GM19035 (cell line): Measurements from ENCODE around the gene ZNF106.

ENCODE experiments used
- ATAC-seq: cut with Tn5 transposase; IDR thresholded peaks from one replicate; pipeline ENCODE4 v1.9.1; 2021; ENCODE audit not compliant: unreplicated experiment

Gene ZNF106

DNA sequence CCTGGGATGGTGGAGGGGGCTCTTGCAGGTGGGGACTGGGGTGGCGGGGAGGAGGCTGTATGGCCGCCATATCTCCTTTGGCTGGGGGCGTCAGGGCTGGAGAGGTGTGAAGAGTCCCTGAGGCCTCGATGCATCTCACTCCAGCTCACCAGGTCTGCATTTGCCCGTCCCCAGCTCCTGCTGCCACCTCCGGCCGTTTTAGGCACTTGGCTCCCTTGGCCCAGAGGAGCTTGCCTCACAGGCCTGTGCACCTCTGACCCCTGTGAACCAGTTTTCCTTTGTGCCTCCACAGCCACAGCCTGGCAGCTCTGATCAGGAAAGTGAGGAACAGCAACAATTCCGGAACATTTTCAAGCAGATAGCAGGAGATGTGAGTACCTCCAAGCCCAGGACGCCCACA is 81.9 kb downstream of the ZNF106 start:
- no peak for ATAC-seq

DNA sequence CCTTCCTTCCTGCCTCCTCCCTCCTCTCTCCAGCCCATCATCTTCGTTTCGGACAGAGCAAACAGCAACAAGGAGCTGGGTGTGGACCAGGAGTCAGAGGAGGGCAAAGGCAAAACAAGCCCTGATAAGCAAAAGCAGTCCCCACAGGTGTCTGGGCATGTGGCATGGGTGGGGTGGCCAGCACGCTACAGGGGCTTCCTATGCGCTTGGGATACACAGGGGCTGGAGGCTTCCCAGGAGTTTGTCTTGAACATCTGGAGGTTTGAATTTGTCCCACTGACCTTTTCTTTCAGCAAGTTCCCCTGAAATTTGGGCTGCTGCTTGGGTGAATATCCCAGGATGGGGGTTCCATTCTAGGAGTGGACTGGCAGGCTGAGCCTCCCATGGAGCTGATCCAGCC is 82.8 kb downstream of the ZNF106 start:
- no peak for ATAC-seq

DNA sequence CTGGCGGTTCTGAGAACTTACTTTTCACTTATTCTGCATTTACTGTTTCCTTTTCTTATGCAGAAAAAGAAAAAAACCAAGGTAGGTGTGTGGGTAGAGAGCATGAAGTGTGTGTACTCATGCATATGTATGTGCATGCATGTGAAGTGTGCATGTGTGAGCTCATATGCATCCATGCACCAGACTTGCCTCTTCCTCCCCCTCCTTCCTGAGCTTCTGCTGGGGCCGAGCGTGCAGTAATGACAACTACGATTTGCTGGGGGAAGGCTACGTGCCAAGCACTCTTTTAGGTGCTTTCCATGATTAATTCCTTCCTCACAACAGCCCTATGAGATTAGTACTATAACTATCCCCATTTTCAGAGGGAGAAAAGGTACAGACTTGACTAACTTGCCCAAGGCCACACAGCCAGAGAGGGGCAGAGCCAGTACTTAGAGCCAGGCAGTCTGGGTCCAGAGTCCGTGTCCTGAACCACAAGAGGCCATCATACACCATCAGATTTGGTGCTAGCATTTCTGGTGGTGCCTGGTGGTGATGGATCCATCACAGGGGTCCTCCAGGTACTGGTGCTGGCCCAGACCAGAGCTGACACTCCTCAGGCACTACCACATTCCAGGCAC is 85.0 kb downstream of the ZNF106 start:
- no peak for ATAC-seq

DNA sequence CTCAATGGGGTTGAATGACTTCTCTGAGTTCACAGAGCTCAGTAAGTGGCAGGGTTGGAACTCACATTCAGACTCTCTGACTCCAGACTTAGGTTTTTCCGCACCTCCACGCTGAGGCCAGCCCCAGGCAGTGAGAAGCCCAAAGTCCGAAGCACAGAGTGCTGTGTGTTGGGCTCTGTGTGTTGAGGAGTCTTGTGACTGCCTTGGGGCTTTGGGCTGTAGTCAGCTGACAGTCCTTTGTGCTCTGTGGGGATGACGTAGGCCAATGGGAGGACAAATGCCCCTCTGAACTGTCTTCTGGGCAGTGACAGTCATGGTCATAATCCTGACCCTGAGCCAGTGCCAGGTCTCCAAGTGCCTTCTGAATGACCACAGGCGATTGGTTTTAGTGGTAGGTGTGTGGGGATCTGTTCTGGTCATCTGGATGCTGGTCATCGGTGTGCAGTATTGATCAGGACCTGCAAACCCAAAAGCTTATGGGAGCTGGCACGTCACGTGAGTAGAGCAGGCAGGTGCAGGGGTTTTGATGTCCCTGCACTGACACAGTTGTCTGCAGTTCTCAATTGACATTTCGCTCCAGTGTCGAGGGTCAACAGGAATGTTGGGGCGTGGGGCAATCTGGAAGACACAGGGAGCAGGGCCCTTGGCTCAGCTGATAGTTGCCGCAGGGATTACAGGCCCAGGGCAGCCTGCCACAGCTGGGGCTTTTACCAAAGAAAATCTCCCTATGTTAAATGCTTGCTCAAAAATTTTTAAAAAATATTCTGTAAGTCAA is 86.3 kb downstream of the ZNF106 start:
- ATAC-seq: no peak

DNA sequence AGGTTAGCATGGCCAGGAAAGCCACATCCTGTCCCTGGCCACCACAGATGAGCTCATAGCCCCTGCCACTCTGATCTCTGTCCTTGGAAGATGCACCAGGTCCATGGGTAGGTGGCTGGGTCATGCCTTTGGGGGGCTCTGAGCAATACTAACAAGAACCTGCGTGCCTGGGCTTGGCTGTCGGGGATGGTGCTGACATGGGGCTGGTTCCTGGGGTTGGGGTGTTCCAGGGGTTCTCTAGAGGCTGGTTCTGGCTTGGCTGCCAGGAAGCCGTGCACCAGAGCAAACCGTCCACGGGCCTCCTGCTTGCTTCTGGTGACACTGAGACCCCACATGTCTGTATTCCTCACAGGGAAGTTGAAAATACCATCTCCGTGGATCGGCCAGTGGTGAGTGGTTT is 87.6 kb downstream of the ZNF106 start:
- no peak for ATAC-seq

DNA sequence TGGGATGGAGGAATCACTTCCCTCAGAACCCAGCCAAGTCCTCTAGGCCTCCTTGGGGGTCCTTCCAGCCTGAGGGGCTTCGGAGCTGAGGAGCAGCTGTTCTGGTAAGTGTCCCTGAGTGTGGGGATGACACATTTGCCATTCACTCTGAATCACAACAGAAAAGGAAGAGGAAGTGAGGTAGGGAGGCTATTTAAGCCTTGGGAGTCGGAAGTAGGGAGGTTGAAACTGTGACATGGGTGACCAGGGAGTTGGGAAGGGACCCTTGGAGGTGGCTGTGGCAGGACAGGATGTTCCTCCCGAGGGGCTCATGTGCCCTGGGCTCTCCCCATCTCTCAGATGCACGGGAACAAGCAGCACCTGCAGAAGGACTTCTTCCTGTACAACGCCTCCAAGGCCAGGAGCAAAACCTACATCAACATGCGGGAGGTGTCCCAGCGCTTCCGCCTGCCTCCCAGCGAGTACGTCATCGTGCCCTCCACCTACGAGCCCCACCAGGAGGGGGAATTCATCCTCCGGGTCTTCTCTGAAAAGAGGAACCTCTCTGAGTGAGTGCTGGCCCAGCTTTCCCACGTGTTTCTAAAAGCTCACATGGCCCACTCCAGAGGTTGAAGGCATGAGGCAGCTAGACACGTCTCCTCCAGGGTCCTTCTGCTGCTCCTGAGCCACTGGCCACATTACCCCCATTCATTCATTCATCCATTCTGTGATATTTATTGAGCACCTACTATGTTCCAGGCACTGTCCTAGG is 88.3 kb downstream of the ZNF106 start:
- ATAC-seq: no peak

DNA sequence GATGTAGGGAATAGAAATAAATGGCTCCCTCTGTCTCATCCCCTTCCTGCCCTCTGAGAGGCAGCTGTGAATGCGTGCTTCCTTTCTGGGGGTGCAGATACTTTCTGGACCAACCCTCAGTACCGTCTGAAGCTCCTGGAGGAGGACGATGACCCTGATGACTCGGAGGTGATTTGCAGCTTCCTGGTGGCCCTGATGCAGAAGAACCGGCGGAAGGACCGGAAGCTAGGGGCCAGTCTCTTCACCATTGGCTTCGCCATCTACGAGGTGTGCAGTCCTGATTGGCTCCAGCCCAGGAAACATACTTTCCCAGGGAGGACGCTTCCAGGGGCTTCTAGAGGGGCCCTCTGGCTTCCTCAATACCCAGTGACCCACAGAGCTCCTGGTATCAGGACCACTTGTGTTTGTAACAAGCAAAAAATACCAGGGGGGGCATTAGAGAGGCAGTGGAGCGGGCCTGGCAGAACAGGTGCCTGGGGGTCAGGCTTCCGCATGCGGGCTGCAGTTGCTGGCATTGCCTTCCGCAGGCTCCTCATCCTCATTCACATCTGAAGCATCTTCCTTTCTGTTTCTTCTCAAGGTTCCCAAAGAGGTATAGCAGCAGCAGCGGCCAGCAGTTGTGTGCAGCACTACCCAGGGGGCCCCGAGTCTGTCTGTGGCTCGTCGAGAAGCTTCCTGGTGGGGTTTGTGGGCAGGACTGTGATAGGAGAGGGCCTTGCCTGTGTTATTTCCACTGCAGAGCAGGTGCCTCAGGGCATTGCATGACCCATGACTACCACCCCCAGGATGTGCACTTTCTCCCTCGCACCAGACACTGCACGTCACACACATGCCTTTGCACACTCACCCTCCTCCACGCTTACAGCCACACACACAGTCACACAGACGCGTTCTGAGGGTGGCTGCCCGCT is 89.1 kb downstream of the ZNF106 start:
- no peak for ATAC-seq

DNA sequence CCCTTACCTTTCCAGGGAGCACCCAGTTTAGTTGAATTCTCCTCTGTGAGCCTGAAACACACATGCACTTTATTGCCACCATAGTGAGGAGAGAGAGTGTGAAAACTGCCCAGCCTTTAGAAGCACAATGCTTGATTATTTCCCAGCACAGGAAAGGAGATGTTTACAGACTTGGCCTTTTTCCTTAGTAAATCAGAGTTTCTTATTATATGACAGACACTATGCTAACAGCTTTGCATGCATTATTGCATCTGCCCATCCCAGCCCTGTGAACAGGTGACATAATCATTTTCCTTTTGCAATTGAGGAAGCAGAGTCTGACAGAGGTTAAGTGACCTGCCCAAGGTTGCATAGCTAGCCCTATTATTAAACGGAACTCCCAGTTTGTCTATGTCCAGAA is 95.1 kb downstream of the ZNF106 start:
- no peak for ATAC-seq

DNA sequence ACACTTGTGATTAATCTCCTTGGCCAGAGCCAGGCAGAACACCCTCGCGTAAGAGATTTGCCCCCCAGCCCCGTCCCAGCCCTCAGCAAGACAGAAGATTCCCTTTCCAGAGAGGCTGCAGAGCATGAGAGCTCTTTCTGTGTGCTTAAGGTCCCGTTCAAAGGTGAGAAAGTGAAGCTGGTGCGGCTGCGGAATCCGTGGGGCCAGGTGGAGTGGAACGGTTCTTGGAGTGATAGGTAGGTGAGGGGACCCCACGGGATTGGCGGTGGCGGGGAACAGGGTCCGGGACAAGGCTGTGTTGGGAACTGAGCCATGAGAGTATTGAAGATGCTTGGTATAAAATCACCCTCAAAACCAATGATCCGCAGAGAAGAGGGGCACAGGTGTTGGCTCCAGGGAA is 96.8 kb downstream of the ZNF106 start:
- no peak for ATAC-seq

DNA sequence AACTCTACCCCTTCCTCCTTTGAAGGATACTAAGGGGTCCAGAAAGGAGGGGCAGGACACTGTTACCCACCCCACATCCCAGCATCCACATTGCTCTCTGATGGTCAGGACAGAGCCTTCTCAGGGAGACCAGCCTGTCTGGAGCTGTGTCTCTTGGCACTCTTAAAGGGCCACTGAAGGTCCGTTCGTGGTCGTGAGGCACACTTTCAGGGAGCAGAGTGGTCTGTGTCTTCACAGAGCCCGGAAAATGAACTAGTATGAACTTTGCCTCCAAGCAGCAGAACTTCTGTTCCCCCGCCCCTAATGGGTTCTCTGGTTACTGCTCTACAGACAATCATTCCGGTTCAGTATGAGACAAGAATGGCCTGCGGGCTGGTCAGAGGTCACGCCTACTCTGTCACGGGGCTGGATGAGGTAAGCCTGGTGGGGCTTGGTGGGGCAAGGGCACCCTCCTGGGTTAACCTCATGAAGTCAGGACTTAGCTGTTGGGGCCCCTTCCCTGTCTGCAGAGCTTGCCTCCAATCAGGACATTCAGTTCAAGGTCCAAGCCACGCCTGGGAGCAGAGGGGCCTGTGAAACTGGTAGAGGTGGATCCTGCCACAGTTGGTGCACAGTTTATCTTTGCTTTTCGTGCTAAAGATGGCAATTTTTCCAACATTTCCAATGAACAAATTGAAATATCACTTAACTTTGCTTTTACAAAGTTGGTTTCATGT is 98.5 kb downstream of the ZNF106 start:
- no peak for ATAC-seq

DNA sequence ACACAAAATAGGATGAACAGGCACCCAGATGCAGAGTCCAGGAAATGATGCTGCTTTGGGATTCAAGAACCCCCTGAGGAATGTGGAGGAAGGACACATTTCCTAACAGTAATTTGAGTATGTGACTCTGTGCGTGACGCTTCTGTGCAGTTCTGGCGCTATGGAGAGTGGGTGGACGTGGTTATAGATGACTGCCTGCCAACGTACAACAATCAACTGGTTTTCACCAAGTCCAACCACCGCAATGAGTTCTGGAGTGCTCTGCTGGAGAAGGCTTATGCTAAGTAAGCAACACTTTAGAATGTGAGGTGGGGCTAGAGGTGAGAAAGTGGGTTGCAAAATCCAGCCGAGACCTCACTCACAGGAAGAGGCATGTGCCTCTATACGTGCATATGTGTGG is 103.3 kb downstream of the ZNF106 start:
- no peak for ATAC-seq

DNA sequence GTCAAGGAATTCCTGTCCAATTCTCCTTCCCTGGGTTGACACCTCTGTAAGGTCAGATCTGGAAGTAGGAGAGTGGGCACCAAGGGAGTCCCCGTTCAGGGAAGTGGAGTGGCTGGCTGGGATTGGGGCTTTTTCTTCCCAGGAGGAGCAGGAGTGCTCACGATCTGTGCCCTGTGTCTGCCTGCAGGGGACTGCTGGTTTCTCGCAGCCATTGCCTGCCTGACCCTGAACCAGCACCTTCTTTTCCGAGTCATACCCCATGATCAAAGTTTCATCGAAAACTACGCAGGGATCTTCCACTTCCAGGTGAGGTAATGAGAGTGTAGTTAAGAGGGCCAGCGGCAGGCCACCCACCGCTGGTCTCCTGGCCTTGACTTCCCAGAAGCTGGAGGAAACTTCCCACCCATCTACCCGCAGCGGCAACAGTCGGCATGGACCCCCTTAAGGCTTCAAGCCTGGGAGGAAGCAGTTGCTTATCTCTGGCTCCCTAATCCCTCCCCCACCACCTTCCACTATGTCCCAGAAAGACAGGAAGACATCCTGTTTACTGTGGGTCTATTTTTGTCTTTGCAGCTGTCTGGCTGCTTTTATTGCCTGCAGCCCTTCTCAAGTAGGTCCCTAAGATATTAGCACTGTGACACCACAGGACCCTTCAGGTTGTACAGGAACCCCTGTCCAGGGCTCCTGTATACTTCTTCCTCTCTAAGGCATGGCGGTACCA is 104.8 kb downstream of the ZNF106 start:
- no peak for ATAC-seq

DNA sequence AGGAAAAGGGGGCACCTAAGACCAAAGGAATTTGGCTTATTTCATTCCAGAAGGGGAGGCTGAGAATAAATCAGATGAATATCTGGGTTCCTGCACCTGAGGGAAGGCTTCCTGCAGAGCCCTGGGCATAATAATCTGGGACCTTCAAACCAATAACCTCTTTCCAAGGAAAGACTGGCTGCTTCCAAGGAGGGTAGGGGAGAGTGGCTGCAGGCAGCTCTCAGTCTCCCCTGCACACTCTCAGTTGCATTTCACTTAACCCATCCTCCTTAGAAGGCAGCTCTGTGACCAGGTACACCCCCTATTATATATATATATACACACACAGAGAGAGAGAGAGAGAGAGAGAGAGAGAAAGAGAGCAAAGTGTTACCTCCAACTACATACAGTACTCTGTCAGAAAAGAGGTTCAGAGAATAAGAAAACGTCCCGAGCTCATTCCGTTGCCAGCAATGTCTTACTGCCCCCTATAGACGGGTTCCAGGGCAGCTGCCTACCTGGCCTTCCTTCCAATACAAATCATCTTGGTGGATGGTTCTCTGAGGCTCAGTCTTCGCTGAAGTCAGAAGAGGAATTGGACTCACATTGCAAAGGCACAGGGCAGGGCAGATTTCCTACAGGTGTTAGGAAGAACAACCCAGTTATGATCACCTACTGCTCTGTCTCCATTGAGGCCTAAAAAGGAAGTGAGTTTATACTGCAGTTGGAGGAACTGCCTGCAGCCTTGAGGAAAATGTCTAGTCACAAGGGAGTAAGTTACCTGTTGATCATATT is 105.5 kb downstream of the ZNF106 start:
- ATAC-seq: no peak

DNA sequence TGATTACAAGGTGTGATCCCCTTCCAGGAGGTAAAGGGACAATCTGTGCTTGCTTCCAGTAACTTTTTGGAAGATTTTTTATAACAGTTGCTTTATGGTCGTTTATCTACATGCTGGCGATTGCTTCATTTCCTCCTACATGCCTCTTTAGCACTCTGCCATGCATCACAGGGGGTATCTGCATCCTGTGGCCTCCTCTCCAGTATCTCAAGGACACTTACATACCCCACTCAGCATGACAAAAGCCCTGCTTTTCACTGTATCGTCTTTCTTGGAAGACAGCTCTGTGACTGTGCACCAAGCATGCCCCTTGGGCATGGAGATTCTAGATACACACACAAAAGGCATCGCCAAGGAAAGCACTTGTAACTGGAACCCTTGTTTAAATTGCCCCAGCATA is 106.3 kb downstream of the ZNF106 start:
- no peak for ATAC-seq

DNA sequence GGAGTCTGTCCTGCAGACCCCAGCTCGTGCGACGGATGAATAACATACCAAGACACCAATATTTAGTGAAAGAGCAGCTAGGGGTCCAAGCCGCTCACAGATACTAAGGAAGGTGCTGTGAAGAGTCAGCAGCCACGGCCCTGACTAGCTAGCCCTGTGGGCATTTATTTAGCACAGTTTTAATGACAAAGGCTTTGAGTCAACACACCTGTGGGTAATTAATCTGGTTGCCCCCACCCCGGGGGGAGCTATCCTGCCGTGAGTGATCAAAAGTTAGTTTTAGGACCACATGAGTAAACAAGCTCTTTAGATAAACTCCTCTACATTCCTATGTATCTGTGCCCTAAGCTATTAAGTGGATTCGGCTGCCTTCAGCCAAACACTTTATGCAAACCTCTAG is 112.9 kb downstream of the ZNF106 start:
- ATAC-seq: no peak

DNA sequence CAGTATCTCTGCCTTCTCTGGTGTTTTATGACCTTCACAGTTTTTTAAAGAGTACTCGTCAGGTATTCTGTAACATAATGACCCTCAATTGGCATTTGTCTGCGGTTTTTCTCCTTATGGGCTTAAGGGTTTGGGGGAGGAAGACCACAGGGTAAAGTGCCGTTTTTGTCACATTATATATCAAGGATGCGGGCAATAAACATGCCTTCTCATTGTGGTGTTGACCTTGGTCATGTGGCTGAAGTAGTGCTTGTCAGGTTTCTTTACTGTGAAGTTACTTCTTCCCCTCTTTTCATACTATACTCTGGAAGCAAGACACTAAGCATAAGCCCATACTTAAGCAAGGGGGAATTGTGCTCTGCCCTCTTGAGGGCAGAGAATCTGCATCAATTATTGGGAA is 115.0 kb downstream of the ZNF106 start:
- no peak for ATAC-seq

DNA sequence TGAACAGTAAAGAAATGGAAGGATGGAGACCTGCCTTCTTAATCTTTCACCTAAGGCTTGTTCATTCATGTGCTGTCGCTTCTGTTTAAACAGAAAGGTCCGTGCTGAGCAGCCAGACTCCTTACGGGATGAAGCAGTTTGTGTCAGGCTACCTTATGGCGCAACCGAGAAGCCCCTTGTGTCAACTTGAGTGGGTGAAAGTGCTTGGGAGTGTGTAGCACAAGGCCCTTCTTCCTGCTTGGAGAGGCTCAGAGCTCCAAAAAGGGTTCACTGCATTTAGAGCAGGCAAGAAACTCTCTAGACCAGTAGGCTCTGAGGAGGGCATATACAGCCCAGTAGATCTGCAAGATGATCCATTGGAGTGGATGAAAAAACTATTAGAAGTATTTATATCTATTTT is 115.7 kb downstream of the ZNF106 start:
- ATAC-seq: no peak

DNA sequence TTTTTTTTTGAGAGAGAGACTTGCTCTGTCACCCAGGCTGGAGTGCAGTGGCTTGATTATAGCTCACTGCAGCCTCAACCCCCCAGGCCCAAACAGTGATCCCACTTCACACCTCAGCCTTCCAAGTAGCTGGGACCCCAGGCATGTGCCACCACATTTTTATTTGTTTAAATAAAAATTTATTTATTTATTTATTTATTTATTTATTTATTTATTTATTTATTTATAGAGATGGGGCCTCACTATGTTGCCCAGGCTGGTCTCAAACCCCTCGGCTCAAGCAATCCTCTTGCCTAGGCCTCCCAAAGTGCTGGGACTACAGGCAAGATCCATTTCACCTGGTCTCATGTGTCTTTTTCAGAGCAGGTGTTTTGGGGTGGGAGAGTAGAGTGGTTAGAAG is 116.1 kb downstream of the ZNF106 start:
- ATAC-seq: no peak

DNA sequence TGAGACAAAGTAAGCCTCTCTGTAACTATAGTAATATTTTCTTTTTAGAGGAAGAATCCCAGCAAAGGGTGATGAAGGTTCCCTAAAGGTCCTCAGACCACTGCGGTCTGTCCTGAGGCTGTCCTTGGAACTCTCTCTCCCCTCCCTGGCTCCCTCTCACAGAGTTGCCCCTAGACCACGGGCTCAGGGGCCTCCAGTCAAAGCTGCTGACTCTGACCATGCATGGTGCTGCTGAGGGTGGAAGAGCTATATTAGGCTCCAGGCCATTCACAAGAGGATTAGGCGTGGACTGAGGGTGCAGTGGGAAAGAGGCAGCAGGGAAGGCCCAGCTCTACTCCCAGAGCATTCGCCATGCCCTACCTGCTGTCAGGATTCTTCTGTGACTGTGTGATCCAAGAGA is 117.0 kb downstream of the ZNF106 start:
- no peak for ATAC-seq
